ENCODE data around the gene DMXL1. TPM values are rescaled to one million over a fixed set of nuclear protein-coding genes. Genes with fewer than 3 reads are reported as not detected.

Gene DMXL1
- total and polyA plus RNA-seq, 2 experiments from 2014 or later: 28.4 to 41.7 TPM

GRCh38 chr5:119031905-119032304, 39.0 kb upstream of the DMXL1 start (continued):
- TF ChIP-seq, protein P1, sequence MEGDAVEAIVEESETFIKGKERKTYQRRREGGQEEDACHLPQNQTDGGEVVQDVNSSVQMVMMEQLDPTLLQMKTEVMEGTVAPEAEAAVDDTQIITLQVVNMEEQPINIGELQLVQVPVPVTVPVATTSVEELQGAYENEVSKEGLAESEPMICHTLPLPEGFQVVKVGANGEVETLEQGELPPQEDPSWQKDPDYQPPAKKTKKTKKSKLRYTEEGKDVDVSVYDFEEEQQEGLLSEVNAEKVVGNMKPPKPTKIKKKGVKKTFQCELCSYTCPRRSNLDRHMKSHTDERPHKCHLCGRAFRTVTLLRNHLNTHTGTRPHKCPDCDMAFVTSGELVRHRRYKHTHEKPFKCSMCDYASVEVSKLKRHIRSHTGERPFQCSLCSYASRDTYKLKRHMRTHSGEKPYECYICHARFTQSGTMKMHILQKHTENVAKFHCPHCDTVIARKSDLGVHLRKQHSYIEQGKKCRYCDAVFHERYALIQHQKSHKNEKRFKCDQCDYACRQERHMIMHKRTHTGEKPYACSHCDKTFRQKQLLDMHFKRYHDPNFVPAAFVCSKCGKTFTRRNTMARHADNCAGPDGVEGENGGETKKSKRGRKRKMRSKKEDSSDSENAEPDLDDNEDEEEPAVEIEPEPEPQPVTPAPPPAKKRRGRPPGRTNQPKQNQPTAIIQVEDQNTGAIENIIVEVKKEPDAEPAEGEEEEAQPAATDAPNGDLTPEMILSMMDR (conservative IDR thresholded peaks at IDR 0.05; ENCODE audit: low read depth in 2 of 2): no peak
- TF ChIP-seq POLR2AphosphoS5 (IDR thresholded peaks at IDR 0.05; ENCODE audit: low read depth) (no peak), NANOG (IDR thresholded peaks at IDR 0.05; ENCODE audit: borderline replicate concordance) (no peak), CREB1 (CRISPR knock-in tag; IDR thresholded peaks at IDR 0.05; ENCODE audit: low read depth) (no peak), ZNF331 (CRISPR knock-in tag; IDR thresholded peaks at IDR 0.05; ENCODE audit: low read depth) (no peak)

DNA sequence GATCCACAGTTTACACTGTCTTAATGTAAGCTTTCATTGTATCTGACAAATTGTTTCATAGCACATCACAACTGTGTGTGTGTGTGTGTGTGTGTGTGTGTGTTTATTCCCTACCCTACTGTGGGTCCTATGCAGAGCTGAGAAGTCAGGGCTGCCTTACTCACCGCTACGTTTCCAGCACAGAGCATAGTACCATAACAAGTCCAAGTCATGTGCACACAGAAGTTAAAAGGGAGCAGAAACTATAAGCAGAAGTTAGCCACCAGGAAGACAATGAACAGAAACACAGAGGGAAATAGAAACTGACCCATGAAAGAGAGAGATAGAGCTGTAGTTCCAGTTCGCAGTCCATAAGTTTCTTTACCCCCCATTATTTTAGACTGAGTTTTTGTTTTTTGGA, 38.2 kb upstream of the DMXL1 start:
- Mint-ChIP-seq H3K4me1 (peaks cover 25% of the 10 kb centered on the region), H3K27ac (no peak overlapping the region)
- ATAC-seq: no peak
- TF ChIP-seq EZH2 (IDR thresholded peaks at IDR 0.05; ENCODE audit: low read depth, unreplicated experiment): no peak
- TF ChIP-seq, protein P1 (conservative IDR thresholded peaks at IDR 0.05; ENCODE audit: low read depth in 2 of 2): no peak
- TF ChIP-seq STAT1 (IDR thresholded peaks at IDR 0.05; ENCODE audit: unreplicated experiment): no peak
- no peak for TF ChIP-seq NANOG (IDR thresholded peaks at IDR 0.05; ENCODE audit: borderline replicate concordance)
- TF ChIP-seq ZNF114 (CRISPR knock-in tag; IDR thresholded peaks at IDR 0.05): no peak
- no peak for TF ChIP-seq ZNF331 (CRISPR knock-in tag; IDR thresholded peaks at IDR 0.05; ENCODE audit: low read depth)
- TF ChIP-seq EZH2phosphoT487 (IDR thresholded peaks at IDR 0.05; ENCODE audit: unreplicated experiment): no peak
- TF ChIP-seq ETS1 (IDR thresholded peaks at IDR 0.05): no peak
- TF ChIP-seq ZNF462 (CRISPR knock-in tag; IDR thresholded peaks at IDR 0.05): no peak
- no peak for TF ChIP-seq CREB1 (CRISPR knock-in tag; IDR thresholded peaks at IDR 0.05; ENCODE audit: low read depth)

More for the DNA sequence above, 38.2 kb upstream of the DMXL1 start:
- Mint-ChIP-seq H3K9me3 (no peaks in the 10 kb centered on the region), H3K36me3 (ENCODE audit: low read depth) (no peaks in the 10 kb centered on the region), H3K27me3 (ENCODE audit: insufficient read depth, low read depth, poor library complexity) (peaks cover 3% of the 10 kb centered on the region), H3K4me3 (no peak overlapping the region)
- Histone ChIP-seq H3K4me1 (ENCODE audit: insufficient read depth) (peaks cover 21% of the 10 kb centered on the region), H3K27ac (ENCODE audit: low read depth) (no peak overlapping the region), H3K36me3 (ENCODE audit: insufficient read depth) (no peaks in the 10 kb centered on the region), H4K20me1 (replicated peaks; ENCODE audit: insufficient read depth) (no peaks in the 10 kb centered on the region), H3K27me3 (ENCODE audit: insufficient read depth) (no peaks in the 10 kb centered on the region), H2AFZ (peak overlapping the region; percentile 90), H3K9me2 (ENCODE audit: insufficient read depth) (no peaks in the 10 kb centered on the region), H3K79me2 (replicated peaks; ENCODE audit: insufficient read depth) (no peaks in the 10 kb centered on the region), H3F3A (replicated peaks; ENCODE audit: low read depth) (no peaks in the 10 kb centered on the region), H3K4me2 (no peak overlapping the region), H3K4me3 (no peak overlapping the region)
- no peak for DNase-seq (ENCODE audit: low spot score)
